Transverse colon (tissue), 4 donors: ENCODE data around the gene SLX4IP.
A peak's percentile ranks its signal among the peaks of the same experiment; 100 is the strongest.

Source experiments
- CTCF ChIP-seq, 5 experiments: fragments of 200-600 bp in 3 of 5; fragments of 450-650 bp in 2 of 5; sonication (generic) in 3 of 5; IDR thresholded peaks; 1 replicate in 2 of 5; 2 replicates in 3 of 5; pipeline ENCODE4 v1.5.1; 2016 to 2017; ENCODE audit warnings: antibody characterized with exemption in 5 of 5, inconsistent platforms in 3 of 5, mild to moderate bottlenecking in 2 of 5, moderate library complexity in 1 of 5
- POLR2A ChIP-seq: fragments of 450-650 bp; IDR thresholded peaks from one replicate; pipeline ENCODE4 v1.6.1; 2016; ENCODE audit warnings: antibody characterized with exemption, mild to moderate bottlenecking, moderate library complexity
- POLR2AphosphoS5 ChIP-seq, 3 donors: sonication (generic); formaldehyde crosslinking; IDR thresholded peaks; one replicate each; pipeline ENCODE4 v1.6.1; 2016; ENCODE audit warnings: antibody characterized with exemption in 3 of 3

GRCh38 chr20:10674684-10675449 lies 239.8 kb downstream of the SLX4IP start:
- peak in 4 of 5 experiments; percentile 91 to 99 (median 96) for TF ChIP-seq CTCF (IDR thresholded peaks at IDR 0.05)
- no peak for TF ChIP-seq POLR2A
- TF ChIP-seq POLR2AphosphoS5 (IDR thresholded peaks at IDR 0.05) = no peak
